ENCODE data around the gene LMCD1.

LMCD1 gene

DNA sequence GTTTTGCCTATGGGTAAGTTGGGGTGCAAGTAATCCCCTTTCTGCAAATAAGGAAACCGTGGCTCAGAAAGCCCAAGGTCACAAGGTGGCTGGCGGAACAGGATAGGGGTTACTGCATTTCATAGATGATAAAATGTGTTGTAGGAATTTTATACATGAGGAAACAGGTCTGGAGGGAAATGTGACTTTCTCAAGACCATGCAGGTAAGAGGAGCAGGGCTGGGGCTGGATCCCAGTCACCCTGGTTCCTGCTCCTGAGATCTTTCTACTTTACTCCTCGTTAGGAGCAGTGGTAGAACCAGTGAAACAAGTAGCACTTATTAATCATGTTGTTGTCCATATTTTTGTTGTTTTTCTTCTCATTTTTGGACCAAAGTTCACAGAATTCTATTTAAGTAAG is 79.8 kb downstream of the LMCD1 start:
- TF ChIP-seq, protein P1, sequence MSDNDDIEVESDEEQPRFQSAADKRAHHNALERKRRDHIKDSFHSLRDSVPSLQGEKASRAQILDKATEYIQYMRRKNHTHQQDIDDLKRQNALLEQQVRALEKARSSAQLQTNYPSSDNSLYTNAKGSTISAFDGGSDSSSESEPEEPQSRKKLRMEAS (IDR thresholded peaks at IDR 0.05): no peak
- no peak for TF ChIP-seq TEAD4 (IDR thresholded peaks at IDR 0.05)
- TF ChIP-seq, protein P2, sequence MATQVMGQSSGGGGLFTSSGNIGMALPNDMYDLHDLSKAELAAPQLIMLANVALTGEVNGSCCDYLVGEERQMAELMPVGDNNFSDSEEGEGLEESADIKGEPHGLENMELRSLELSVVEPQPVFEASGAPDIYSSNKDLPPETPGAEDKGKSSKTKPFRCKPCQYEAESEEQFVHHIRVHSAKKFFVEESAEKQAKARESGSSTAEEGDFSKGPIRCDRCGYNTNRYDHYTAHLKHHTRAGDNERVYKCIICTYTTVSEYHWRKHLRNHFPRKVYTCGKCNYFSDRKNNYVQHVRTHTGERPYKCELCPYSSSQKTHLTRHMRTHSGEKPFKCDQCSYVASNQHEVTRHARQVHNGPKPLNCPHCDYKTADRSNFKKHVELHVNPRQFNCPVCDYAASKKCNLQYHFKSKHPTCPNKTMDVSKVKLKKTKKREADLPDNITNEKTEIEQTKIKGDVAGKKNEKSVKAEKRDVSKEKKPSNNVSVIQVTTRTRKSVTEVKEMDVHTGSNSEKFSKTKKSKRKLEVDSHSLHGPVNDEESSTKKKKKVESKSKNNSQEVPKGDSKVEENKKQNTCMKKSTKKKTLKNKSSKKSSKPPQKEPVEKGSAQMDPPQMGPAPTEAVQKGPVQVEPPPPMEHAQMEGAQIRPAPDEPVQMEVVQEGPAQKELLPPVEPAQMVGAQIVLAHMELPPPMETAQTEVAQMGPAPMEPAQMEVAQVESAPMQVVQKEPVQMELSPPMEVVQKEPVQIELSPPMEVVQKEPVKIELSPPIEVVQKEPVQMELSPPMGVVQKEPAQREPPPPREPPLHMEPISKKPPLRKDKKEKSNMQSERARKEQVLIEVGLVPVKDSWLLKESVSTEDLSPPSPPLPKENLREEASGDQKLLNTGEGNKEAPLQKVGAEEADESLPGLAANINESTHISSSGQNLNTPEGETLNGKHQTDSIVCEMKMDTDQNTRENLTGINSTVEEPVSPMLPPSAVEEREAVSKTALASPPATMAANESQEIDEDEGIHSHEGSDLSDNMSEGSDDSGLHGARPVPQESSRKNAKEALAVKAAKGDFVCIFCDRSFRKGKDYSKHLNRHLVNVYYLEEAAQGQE (IDR thresholded peaks at IDR 0.05; ENCODE audit: low read depth): no peak
- TF ChIP-seq EP300 (IDR thresholded peaks at IDR 0.05; ENCODE audit: borderline replicate concordance): no peak
- no peak for TF ChIP-seq CEBPB (IDR thresholded peaks at IDR 0.05)
- TF ChIP-seq YY1 (IDR thresholded peaks at IDR 0.05; ENCODE audit: low read depth): no peak
- TF ChIP-seq FOXM1 (IDR thresholded peaks at IDR 0.05; ENCODE audit: borderline replicate concordance, low read depth): no peak
- TF ChIP-seq ZBTB7A (IDR thresholded peaks at IDR 0.05; ENCODE audit: low read depth): no peak

DNA sequence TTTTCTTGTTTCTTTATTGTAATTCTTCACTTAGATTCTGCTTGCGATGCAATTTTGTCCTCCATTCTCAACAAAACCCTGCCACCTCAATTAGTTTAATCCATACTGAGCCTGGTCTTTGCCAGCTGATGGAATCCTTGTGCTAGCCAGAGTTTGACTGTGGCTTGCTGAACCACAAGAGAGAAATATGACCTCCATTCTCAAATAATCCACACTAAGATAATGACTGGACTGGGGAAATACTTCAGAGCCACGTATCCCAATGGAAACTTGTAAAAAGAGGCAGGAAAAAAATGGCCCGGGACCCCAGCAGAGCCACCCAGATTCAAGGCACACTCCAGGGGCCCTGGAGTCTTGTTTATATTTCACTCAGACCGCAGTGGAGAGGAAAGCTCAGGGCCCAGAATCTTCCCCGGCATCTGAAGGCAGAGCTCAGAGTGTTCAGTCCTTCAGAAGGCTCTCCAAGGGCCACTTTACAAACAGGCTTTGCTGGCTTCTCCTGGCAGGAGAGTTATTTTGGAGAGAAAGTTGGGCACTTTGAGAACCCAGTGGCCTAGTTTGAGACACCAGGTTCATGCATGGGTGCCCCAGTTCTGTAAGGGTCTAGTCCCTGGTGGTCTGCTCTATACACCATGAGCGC is 80.3 kb downstream of the LMCD1 start:
- TF ChIP-seq EGR1 (IDR thresholded peaks at IDR 0.05) (no peak), RAD21 (IDR thresholded peaks at IDR 0.05; ENCODE audit: low read depth) (no peak), ZBTB7A (IDR thresholded peaks at IDR 0.05; ENCODE audit: low read depth) (no peak), FOXM1 (IDR thresholded peaks at IDR 0.05; ENCODE audit: borderline replicate concordance, low read depth) (no peak), EP300 (IDR thresholded peaks at IDR 0.05; ENCODE audit: borderline replicate concordance) (no peak), YY1 (IDR thresholded peaks at IDR 0.05; ENCODE audit: low read depth) (no peak)
- TF ChIP-seq, protein P1 (IDR thresholded peaks at IDR 0.05): no peak
- TF ChIP-seq, protein P2 (IDR thresholded peaks at IDR 0.05; ENCODE audit: low read depth): no peak
- TF ChIP-seq, protein P3, sequence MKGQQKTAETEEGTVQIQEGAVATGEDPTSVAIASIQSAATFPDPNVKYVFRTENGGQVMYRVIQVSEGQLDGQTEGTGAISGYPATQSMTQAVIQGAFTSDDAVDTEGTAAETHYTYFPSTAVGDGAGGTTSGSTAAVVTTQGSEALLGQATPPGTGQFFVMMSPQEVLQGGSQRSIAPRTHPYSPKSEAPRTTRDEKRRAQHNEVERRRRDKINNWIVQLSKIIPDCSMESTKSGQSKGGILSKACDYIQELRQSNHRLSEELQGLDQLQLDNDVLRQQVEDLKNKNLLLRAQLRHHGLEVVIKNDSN (IDR thresholded peaks at IDR 0.05): no peak

DNA sequence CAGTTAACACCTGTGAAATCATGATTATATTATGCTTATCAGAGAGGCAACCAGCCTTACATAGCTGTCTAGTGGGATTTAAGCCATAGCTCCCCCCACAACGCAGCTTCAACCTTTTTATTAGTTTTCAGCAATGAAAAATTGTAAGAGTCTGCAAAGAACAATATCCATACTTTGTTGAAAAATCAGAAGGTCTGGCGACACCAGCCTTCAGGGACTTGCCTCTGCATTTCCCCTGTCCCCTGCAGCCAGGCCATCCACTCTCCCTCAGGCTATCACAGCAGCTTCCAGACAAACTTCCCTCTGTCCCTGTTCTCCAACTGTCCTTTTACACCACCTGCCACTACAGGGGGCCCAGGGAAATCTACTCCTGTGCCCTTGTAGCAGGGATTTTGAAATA is 83.0 kb downstream of the LMCD1 start:
- no peak for TF ChIP-seq CEBPB (IDR thresholded peaks at IDR 0.05)
- TF ChIP-seq, protein P2 (IDR thresholded peaks at IDR 0.05; ENCODE audit: low read depth): no peak
- no peak for TF ChIP-seq EGR1 (IDR thresholded peaks at IDR 0.05)
- no peak for TF ChIP-seq YY1 (IDR thresholded peaks at IDR 0.05; ENCODE audit: low read depth)
- no peak for TF ChIP-seq TCF12 (IDR thresholded peaks at IDR 0.05; ENCODE audit: low read depth)
- no peak for TF ChIP-seq TEAD4 (IDR thresholded peaks at IDR 0.05)
- TF ChIP-seq, protein P1 (IDR thresholded peaks at IDR 0.05): no peak
- no peak for TF ChIP-seq FOXM1 (IDR thresholded peaks at IDR 0.05; ENCODE audit: borderline replicate concordance, low read depth)
- no peak for TF ChIP-seq CREB1 (IDR thresholded peaks at IDR 0.05; ENCODE audit: low read depth)
- TF ChIP-seq NFIC (IDR thresholded peaks at IDR 0.05): no peak
- no peak for TF ChIP-seq ZBTB7A (IDR thresholded peaks at IDR 0.05; ENCODE audit: low read depth)
- TF ChIP-seq EP300 (IDR thresholded peaks at IDR 0.05; ENCODE audit: borderline replicate concordance): no peak
- TF ChIP-seq, protein P3 (IDR thresholded peaks at IDR 0.05): no peak
- no peak for TF ChIP-seq TAF1 (IDR thresholded peaks at IDR 0.05; ENCODE audit: low read depth)

DNA sequence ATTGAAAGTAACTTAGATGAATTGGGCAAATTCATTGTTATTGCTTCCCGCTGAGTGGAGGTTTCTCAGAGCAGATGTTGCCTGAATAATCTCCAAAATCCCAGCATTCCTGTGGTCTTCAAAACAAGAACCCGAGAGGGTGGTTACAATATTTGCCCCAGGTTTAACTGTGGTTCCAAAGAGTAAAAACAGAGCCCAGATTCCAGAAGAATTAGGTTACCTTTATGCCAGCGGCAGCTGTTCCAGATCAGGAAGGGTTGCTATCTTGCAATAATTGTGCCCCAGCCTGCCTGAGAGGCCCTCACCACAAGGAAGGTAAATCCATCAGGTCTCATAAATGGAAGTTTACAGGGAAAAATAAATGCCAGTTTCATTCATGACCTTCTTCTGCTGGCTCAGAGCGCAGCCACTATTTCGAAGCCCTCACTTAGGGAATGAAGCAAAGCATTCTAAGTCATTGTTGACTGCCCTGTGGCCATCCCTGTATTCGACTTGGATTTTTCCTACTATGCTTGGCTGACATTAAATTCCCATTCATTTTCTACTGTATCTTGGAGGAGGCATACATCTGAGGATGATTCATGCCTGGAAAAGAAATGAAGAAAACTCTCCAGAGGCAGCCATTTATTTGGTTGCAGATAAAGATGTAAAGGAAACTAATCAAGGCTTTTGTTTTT is 88.4 kb downstream of the LMCD1 start:
- TF ChIP-seq EP300 (IDR thresholded peaks at IDR 0.05; ENCODE audit: borderline replicate concordance) (no peak), ZBTB7A (IDR thresholded peaks at IDR 0.05; ENCODE audit: low read depth) (no peak), EGR1 (IDR thresholded peaks at IDR 0.05) (no peak), CEBPB (IDR thresholded peaks at IDR 0.05) (no peak), TEAD4 (IDR thresholded peaks at IDR 0.05) (no peak), FOXM1 (IDR thresholded peaks at IDR 0.05; ENCODE audit: borderline replicate concordance, low read depth) (no peak), NFIC (IDR thresholded peaks at IDR 0.05) (no peak), RAD21 (IDR thresholded peaks at IDR 0.05; ENCODE audit: low read depth) (no peak), TCF12 (IDR thresholded peaks at IDR 0.05; ENCODE audit: low read depth) (no peak), CREB1 (IDR thresholded peaks at IDR 0.05; ENCODE audit: low read depth) (no peak), TAF1 (IDR thresholded peaks at IDR 0.05; ENCODE audit: low read depth) (no peak), YY1 (IDR thresholded peaks at IDR 0.05; ENCODE audit: low read depth) (no peak)
- TF ChIP-seq, protein P3 (IDR thresholded peaks at IDR 0.05): no peak
- TF ChIP-seq, protein P1 (IDR thresholded peaks at IDR 0.05): no peak
- TF ChIP-seq, protein P2 (IDR thresholded peaks at IDR 0.05; ENCODE audit: low read depth): no peak

Measured in Ishikawa (cell line).